GM19025 (cell line): Measurements from ENCODE around the gene SFMBT1.
"Not testable (repeated sequence)": the region's sequence is repeated elsewhere in the genome, so short reads cannot be mapped to it uniquely, and the experiment has no call there.

ENCODE experiments used
- ATAC-seq: cut with Tn5 transposase; IDR thresholded peaks from one replicate; pipeline ENCODE4 v1.9.1; 2021; ENCODE audit warnings: mild to moderate bottlenecking, low read depth, moderate library complexity; ENCODE audit not compliant: unreplicated experiment

The SFMBT1 gene

GRCh38 chr3:53039376-53039752, 6.5 kb downstream of the SFMBT1 start:
- no peak for ATAC-seq

GRCh38 chr3:53038679-53039375, 7.0 kb downstream of the SFMBT1 start:
- no peak for ATAC-seq

DNA sequence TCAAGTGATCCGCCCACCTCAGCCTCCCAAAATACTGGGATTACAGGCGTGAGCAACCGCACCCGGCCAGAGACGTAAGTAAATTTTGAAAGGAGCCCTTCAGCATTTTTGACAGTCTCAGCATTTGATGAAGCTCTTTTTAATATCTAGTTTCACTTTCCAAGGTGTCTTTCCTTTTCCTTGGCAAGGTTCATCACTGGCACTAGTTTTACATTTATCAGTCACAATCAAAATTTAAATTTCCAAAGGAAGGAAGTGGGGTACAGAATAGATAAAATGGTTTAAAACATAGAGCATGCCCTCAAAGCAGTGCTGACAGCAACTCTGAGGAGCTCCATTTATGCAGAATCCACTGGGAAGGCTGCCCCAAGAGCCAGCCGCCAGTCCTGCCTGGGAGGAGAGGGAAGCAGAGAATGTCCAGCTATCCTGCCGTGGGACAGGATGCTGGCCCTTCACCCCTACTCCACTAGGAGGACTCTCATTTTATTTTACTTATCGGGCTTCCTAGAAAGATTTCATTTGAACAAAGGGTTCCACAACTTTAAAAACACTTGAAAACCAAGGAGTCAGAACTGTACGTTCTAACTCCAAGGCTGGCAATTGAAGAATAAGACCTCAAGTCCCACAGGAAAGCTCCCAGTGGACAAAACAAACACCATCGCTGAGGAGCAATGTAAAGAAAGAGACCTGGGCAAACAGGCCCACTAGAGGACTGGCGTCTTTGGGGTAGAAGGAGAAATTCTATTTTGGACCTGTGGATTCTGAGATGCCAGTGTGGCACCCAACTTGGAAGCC, 9.9 kb downstream of the SFMBT1 start:
- ATAC-seq: no peak

GRCh38 chr3:53035018-53035417, 10.9 kb downstream of the SFMBT1 start:
- not testable (repeated sequence) for ATAC-seq

DNA sequence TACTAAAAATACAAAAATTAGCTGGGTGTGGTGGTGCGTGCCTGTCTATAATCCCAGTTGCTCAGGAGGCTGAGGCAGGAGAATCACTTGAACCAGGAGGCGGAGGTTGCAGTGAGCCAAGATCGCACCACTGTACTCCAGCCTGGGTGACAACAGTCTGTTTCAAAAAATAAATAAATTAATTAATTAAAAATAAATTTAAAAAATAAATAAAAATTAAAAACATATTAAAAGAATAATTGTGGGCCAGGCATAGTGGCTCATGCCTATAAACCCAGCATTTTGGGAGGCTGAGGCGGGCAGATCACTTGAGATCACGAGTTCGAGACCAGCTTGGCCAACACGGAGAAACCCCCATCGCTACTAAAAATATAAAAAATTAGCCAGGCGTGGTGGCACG, 11.5 kb downstream of the SFMBT1 start:
- ATAC-seq: not testable (repeated sequence)

GRCh38 chr3:53032609-53033008, 13.3 kb downstream of the SFMBT1 start:
- no peak for ATAC-seq

DNA sequence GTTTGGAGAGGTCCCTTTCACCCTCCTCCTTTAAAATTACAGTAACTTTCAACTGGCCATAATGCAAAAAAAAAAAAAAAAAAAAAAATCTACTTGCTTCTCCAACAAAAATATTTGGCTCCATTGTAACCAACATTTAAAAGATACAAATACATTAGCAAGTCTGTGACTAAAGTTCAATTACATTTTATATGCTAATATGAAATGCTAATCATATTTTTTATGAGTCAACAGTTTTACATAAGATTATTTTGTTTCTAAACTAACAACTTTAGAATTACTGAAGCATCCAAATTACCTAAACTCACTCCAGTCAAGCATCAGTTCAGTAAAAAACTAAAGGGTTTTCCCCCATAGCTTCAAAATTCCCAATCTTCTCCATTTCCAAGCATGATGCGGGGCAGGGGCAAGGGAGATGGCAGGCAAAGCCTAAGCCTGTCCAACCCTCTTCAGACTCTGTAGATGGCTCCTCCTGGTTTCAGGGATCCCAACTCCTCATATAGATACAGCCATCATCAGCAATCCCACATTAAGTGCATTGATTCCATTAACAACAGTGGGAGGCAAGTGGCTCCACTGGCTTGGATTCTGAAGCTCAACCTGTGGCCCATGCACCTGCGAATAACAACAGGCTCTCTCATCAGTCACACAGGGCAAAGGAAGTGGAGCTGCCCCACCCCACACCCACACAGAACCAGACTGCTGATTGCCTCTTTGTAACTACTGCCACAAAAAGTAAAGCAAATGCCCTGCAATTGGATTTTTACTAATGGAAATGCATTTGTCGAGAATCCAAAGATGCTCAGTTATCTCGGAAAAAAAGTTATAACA, 15.0 kb downstream of the SFMBT1 start:
- ATAC-seq: no peak

DNA sequence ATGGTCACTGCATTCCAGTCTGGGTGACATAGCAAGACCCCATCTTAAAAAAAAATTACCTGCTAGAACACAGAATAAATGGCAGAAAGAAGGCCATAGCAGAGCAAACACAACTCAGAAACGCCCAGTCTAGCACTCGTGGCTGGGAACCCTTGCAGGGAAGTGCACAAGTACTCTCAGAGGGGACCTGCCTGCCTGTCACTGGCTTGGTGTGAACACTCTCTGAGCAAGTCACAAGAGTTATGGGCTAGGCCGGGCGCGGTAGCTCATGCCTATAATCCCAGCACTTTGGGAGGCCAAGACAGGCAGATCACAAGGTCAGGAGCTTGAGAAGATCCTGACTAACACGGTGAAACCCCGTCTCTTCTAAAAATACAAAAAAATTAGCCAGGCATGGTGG, 17.2 kb downstream of the SFMBT1 start:
- ATAC-seq: no peak

DNA sequence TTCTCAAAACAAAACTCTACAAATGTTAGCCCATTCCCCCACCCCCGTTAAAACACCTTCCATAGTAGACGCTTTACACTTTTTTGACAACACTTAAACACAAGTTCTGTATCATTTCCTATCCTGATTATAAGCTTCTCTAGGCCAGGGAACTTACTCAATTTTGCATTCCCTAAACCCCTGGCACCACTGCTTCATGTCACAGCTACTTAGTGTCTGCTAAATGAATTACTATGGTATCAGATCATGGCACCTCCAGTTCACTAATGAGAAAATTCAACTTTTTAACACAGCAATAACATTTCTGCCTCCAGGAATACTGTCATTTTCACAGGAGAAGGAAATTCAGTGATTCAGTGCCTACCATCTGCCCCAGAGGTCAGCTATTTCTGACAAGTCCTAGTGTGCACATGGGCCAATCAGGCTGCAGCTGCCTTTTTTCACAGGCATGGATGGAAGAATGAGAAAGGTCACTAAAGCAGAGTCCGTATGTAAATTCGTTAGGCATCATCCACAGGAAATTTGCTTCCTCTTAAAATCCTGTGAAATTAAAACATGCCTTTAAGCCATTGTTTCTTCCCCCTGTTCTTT, 18.5 kb downstream of the SFMBT1 start:
- no peak for ATAC-seq

DNA sequence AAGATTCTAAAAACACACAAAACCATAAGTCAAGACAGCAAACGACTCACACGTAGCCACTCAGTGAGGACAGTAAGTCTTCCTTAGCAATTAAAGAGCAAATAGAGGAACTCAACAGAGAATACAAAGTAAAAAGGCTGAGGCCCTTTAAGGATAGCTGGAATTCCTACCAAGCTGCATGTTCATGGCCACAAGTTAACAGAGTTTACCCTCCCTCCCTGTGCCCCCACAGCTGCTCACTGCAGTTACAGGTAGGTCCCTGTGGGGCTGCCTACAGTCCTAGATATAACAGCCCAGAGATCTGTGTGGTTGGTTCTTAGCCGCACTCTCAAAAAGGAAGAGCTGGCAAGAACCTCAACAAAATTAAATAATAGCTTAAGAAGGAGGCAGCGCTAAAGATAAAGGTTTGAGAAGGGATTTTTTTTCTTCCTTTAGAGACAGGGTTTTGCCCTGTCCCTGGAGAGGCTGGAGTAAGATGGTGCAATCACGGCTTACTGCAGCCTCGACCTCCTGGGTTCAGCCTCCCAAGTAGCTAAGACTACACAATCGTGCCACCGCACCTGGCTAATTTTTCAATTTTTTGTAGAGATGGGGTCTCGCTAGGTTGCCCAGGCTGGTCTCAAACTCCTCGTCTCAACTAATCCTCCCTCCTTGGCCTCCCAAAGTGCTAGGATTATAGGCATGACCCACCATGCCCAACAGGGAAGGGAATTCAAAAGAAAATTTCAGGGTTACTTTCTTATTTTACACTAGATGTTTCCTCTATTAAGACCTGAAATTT, 19.3 kb downstream of the SFMBT1 start:
- ATAC-seq: no peak

DNA sequence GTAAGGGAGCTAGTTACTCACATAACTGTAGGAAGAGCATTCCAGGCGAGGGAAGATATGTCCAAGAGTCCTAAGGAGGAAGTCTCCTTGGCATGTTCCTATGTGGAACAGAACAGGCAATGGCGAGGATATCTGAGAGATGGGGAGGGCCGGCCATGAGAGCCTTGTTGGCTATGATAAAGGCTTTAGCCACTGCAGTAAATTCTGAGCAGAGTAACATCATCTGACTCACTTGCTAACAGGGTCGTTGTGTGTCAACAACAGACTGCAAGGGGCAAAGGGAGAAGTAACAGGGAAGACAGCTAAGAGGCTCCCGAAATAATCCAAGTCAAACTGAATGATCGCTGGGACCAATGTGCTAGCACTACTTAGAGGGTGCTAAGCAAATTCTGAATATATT, 21.6 kb downstream of the SFMBT1 start:
- ATAC-seq: no peak

GRCh38 chr3:53023072-53023823, 22.6 kb downstream of the SFMBT1 start:
- no peak for ATAC-seq

DNA sequence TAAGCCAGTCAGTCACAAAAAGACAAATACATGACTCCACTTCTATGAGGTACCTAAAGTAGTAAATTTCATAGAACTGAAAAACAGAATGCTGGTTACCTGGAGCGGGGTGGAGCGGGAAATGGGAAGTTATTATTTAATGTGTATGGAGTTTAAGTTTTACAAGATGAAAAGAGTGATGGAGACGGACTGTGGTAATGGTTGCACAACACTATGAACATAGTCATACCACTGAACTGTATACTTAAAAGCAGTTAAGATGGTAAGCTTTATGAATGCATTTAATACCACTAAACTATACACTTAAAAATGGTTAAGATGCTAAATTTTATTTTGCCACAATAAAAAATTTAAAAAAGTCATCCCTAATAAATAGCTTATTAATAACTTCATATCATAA, 23.2 kb downstream of the SFMBT1 start:
- no peak for ATAC-seq

GRCh38 chr3:53016236-53016635, 29.6 kb downstream of the SFMBT1 start:
- ATAC-seq: no peak

DNA sequence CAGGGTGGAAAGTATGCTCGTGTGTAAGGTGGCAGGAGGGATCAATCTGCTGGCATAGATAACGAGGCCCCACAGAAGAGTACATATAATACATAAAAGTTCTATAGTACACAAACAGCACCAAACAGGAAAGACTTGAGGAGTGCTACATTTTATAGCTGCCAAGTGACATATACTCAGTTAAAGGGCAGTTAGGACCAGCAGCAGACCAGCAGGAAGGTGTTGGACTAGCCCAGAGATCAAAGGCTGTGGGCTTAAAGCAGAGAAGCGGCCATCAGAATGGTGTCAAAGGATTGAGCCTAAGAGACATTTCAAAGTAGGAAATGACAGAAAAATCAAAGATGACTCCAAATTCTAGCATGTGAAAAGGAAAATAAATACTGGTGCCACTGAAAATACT, 34.5 kb downstream of the SFMBT1 start:
- no peak for ATAC-seq

DNA sequence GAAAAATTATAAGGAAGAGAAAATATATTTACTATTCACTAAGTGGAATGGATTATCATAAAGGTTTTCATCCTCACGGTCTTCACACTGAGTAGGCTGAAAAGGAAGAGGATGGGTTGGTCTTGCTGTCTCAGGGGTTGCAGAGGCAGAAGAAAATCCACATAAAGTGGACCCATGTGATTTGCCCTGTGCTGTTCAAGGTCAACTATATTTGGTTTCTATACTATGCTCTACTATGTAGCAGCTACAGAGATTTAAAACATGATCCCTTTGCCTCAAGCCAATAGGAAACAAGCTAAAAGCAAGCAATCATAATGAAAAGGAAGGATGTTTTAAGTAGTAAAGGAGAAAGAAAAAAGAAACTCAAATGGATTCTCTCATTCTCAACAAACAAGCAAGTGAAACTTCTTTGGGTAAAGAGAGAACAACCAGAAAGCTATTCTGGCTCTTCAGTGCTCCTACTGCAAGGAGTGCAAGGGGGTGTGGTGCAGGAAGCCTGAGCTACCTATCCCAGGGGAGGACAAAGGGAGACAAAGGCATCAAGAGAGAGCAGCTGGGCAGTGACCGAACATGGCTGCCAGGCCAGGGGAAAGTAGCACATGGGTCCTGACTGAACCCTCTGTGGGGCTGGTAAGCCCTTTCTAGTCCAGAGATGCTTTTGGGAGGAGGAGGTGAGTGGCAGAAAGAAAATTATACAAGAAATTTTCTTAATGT, 35.9 kb downstream of the SFMBT1 start:
- ATAC-seq: no peak

DNA sequence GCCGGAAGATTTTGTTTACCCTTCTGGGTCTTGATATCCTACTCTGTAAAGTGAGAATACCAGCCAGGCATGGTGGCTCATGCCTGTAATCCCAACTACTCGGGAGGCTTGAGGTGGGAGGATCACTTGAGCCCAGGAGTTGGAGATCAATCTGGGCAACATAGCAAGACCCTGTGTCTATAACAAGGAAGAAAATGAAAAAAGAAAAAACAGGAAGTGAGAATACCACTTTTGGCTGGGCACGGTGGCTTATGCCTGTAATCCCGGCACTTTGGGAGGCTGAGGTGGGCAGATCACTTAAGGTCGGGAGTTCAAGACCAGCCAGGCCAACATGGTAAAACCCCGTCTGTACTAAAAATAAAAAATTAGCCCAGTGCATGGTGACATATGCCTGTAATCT, 36.9 kb downstream of the SFMBT1 start:
- ATAC-seq: no peak

- no peak for ATAC-seq
Measured at GRCh38 chr3:53005854-53006513, 39.9 kb downstream of the SFMBT1 start.
